GM19467 (cell line): ENCODE results near the gene RTL1.

Source experiments
- ATAC-seq: cut with Tn5 transposase; IDR thresholded peaks from one replicate; pipeline ENCODE4 v1.9.1; 2021; ENCODE audit warnings: mild to moderate bottlenecking, moderate library complexity; ENCODE audit not compliant: unreplicated experiment

The RTL1 gene

GRCh38 chr14:100867631-100868315 lies 35.7 kb downstream of the RTL1 start:
- no peak for ATAC-seq

GRCh38 chr14:100866666-100867630 lies 36.6 kb downstream of the RTL1 start:
- no peak for ATAC-seq

- ATAC-seq: no peak
These were observed 37.6 kb downstream of the RTL1 start for GRCh38 chr14:100865682-100866591.

GRCh38 chr14:100864960-100865681 lies 38.4 kb downstream of the RTL1 start:
- no peak for ATAC-seq

- ATAC-seq: no peak
These were observed 39.3 kb downstream of the RTL1 start for GRCh38 chr14:100864206-100864605.

- no peak for ATAC-seq
These were observed 40.7 kb downstream of the RTL1 start for GRCh38 chr14:100862793-100863192.

- no peak for ATAC-seq
These were observed 41.2 kb downstream of the RTL1 start for GRCh38 chr14:100862277-100862676.

- no peak for ATAC-seq
These were observed 41.6 kb downstream of the RTL1 start for GRCh38 chr14:100861937-100862247.

GRCh38 chr14:100861188-100861936 lies 42.2 kb downstream of the RTL1 start:
- no peak for ATAC-seq

- ATAC-seq: no peak
These were observed 42.9 kb downstream of the RTL1 start for GRCh38 chr14:100860556-100861187.

GRCh38 chr14:100859781-100860180 lies 43.7 kb downstream of the RTL1 start:
- no peak for ATAC-seq

- ATAC-seq: no peak
These were observed 44.7 kb downstream of the RTL1 start for GRCh38 chr14:100858838-100859220.

- no peak for ATAC-seq
These were observed 45.3 kb downstream of the RTL1 start for GRCh38 chr14:100857923-100858837.

- ATAC-seq: no peak
These were observed 46.1 kb downstream of the RTL1 start for GRCh38 chr14:100857233-100857922.

GRCh38 chr14:100856056-100856950 lies 47.2 kb downstream of the RTL1 start:
- ATAC-seq: no peak

GRCh38 chr14:100855256-100855930 lies 48.1 kb downstream of the RTL1 start:
- ATAC-seq: no peak
